H1 (cell line): ENCODE data around the gene PTPRO. TPM values are rescaled to one million over a fixed set of nuclear protein-coding genes. Genes with fewer than 3 reads are reported as not detected.

ENCODE experiments used
- BACH1 ChIP-seq: IDR thresholded peaks from 2 replicates; pipeline ENCODE4 v1.6.1; 2012; ENCODE audit warnings: low read length, improper control_type of control experiment
- POLR2A ChIP-seq, 2 experiments: IDR thresholded peaks; 1 replicate in 1 of 2; 2 replicates in 1 of 2; pipeline ENCODE4 v1.6.1; 2011; ENCODE audit warnings: low read depth in 2 of 2, low read length in 2 of 2, mild to moderate bottlenecking in 2 of 2; ENCODE audit errors: control extremely low read depth in 1 of 2
- polyA plus RNA-seq, 7 experiments: library from polyadenylated mRNA; depleted of rRNA in 3 of 7; stranded (reverse) in 5 of 7; unstranded in 2 of 7; fragments of >200 nt in 5 of 7; fragments of 200-250 nt in 2 of 7; gene quantifications; 1 replicate in 5 of 7; 2 replicates in 1 of 7; 4 replicates in 1 of 7; pipeline versions ENCODE4 v1.2.1 to v1.2.3, GENCODE V29; 2011 to 2013; ENCODE audit warnings: missing spikeins in 2 of 7, mixed read lengths in 2 of 7
- total RNA-seq: library from RNA; stranded (reverse); fragmentation: NEBNext Ultra II Directional; extraction: Animal tissue kit (Norgen Biotek cat#: 25700); gene quantifications from 2 replicates; pipeline ENCODE4 v1.2.1, GENCODE V29; 2021
- TF ChIP-seq, protein P1 (sequence below): IDR thresholded peaks from 2 replicates; pipeline ENCODE4 v1.6.1; 2012; ENCODE audit warnings: inconsistent platforms

Gene PTPRO
- total and polyA plus RNA-seq, 2 of the 8 experiments (the other 6 are each of a cell fraction or from before 2014, with no cell fraction given), result 0.73 to 1.7 TPM

- TF ChIP-seq, protein P1, sequence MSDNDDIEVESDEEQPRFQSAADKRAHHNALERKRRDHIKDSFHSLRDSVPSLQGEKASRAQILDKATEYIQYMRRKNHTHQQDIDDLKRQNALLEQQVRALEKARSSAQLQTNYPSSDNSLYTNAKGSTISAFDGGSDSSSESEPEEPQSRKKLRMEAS, result no peak
- TF ChIP-seq POLR2A (IDR thresholded peaks at IDR 0.05; ENCODE audit: control extremely low read depth in 1 of 2, low read depth in 2 of 2, low read length in 2 of 2) (no peak), BACH1 (no peak)
- TF ChIP-seq, all 59 proteins: peak for 0
Measured at GRCh38 chr12:15336768-15337553, 14.7 kb downstream of the PTPRO start (continued).
